Type B pancreatic cell (in vitro differentiated cells): Measurements from ENCODE around the gene STEAP3. TPM values are rescaled to one million over a fixed set of nuclear protein-coding genes. Genes with fewer than 3 reads are reported as not detected.

Experiments used
- DNase-seq: peaks from one replicate; pipeline ENCODE4 v3.0.0; 2021; ENCODE audit warnings: mixed read lengths; ENCODE audit not compliant: unreplicated experiment; ENCODE audit errors: extremely low spot score
- H3K27ac Mint-ChIP-seq: 2 replicates; pipeline ENCODE4 v1.8.0; 2021; ENCODE audit warnings: mild to moderate bottlenecking, mixed read lengths
- H3K27me3 Mint-ChIP-seq: 2 replicates; pipeline ENCODE4 v1.8.0; 2021; ENCODE audit warnings: mixed read lengths
- H3K36me3 Mint-ChIP-seq: 2 replicates; pipeline ENCODE4 v1.8.0; 2021; ENCODE audit warnings: mixed read lengths
- H3K4me1 Mint-ChIP-seq: one replicate; pipeline ENCODE4 v1.8.0; 2021; ENCODE audit warnings: mixed read lengths; ENCODE audit not compliant: unreplicated experiment
- H3K4me3 Mint-ChIP-seq: 2 replicates; pipeline ENCODE4 v1.8.0; 2021; ENCODE audit warnings: mild to moderate bottlenecking, mixed read lengths
- H3K9me3 Mint-ChIP-seq: 2 replicates; pipeline ENCODE4 v1.8.0; 2021; ENCODE audit warnings: mixed read lengths
- total RNA-seq: library from RNA; stranded (reverse); gene quantifications from 2 replicates; pipeline ENCODE4 v1.2.1, GENCODE V29; 2021; ENCODE audit warnings: low replicate concordance
- TF ChIP-seq, protein P1 (sequence below): fragments of 200-600 bp; sonication (generic); conservative IDR thresholded peaks from 2 replicates; pipeline ENCODE4 v1.5.0; 2021; ENCODE audit warnings: antibody characterized with exemption, mild to moderate bottlenecking

The STEAP3 gene
- total RNA-seq, 1 donor from 2014 or later: 19.0 TPM

- no peak overlapping the region for H3K4me3 Mint-ChIP-seq
- no peaks in the 10 kb centered on the region for H3K27me3 Mint-ChIP-seq
- no peaks in the 10 kb centered on the region for H3K9me3 Mint-ChIP-seq
- no peaks in the 10 kb centered on the region for H3K36me3 Mint-ChIP-seq
- no peak overlapping the region for H3K27ac Mint-ChIP-seq
- TF ChIP-seq, protein P1, sequence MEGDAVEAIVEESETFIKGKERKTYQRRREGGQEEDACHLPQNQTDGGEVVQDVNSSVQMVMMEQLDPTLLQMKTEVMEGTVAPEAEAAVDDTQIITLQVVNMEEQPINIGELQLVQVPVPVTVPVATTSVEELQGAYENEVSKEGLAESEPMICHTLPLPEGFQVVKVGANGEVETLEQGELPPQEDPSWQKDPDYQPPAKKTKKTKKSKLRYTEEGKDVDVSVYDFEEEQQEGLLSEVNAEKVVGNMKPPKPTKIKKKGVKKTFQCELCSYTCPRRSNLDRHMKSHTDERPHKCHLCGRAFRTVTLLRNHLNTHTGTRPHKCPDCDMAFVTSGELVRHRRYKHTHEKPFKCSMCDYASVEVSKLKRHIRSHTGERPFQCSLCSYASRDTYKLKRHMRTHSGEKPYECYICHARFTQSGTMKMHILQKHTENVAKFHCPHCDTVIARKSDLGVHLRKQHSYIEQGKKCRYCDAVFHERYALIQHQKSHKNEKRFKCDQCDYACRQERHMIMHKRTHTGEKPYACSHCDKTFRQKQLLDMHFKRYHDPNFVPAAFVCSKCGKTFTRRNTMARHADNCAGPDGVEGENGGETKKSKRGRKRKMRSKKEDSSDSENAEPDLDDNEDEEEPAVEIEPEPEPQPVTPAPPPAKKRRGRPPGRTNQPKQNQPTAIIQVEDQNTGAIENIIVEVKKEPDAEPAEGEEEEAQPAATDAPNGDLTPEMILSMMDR: no peak
- no peak for DNase-seq
- peaks cover 14% of the 10 kb centered on the region for H3K4me1 Mint-ChIP-seq
Measured at GRCh38 chr2:119294671-119295070, 71.0 kb downstream of the STEAP3 start.

DNA sequence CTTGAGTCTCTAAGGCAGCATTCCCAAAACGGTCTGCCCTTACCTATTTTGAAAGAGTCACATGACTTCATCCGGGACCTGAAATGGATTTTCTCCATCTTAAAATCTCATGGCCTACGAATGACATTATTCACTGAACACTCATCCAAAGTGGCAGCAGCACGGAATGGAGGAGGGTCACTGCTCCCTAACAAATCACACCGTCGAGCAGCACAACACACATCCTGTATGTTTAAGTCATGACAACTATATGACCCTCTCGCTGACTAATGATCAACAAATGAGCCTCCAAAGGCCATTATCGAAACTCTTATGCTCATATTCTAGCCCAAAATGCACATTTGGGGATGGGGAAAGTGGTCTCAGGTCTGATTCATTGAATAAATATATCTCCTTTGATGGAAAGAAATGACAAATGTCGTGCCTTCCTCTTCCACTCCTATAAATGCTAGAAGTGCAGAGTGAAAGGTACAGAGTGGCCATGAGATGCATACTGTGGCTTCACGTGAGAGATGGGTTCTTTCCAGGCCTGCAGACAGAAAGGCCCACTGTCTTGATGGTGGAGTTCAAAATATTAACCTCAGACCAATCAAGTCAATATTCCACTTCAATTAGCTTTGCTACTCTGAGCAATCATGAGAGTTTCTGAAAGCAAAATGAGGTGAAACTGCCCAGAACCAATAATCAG, 72.2 kb downstream of the STEAP3 start:
- Mint-ChIP-seq H3K27me3 (no peaks in the 10 kb centered on the region), H3K36me3 (no peaks in the 10 kb centered on the region), H3K4me3 (no peak overlapping the region)

GRCh38 chr2:119301413-119301812, 77.8 kb downstream of the STEAP3 start:
- H3K27ac Mint-ChIP-seq: no peak overlapping the region
- H3K9me3 Mint-ChIP-seq: no peaks in the 10 kb centered on the region
- H3K36me3 Mint-ChIP-seq: no peaks in the 10 kb centered on the region
- H3K4me3 Mint-ChIP-seq: no peak overlapping the region
- TF ChIP-seq, protein P1: no peak
- H3K27me3 Mint-ChIP-seq: no peaks in the 10 kb centered on the region
- DNase-seq: no peak
- H3K4me1 Mint-ChIP-seq: no peaks in the 10 kb centered on the region

More for the DNA sequence above, 72.2 kb downstream of the STEAP3 start:
- DNase-seq: no peak
- Mint-ChIP-seq H3K27ac (no peak overlapping the region), H3K4me1 (peaks cover 14% of the 10 kb centered on the region), H3K9me3 (no peaks in the 10 kb centered on the region)
- TF ChIP-seq, protein P1: no peak

- Mint-ChIP-seq H3K4me3 (no peak overlapping the region), H3K27me3 (no peaks in the 10 kb centered on the region), H3K36me3 (no peaks in the 10 kb centered on the region), H3K9me3 (no peaks in the 10 kb centered on the region), H3K4me1 (no peaks in the 10 kb centered on the region), H3K27ac (no peak overlapping the region)
- DNase-seq: no peak
- TF ChIP-seq, protein P1: no peak
Measured at GRCh38 chr2:119304847-119305246, 81.2 kb downstream of the STEAP3 start.

DNA sequence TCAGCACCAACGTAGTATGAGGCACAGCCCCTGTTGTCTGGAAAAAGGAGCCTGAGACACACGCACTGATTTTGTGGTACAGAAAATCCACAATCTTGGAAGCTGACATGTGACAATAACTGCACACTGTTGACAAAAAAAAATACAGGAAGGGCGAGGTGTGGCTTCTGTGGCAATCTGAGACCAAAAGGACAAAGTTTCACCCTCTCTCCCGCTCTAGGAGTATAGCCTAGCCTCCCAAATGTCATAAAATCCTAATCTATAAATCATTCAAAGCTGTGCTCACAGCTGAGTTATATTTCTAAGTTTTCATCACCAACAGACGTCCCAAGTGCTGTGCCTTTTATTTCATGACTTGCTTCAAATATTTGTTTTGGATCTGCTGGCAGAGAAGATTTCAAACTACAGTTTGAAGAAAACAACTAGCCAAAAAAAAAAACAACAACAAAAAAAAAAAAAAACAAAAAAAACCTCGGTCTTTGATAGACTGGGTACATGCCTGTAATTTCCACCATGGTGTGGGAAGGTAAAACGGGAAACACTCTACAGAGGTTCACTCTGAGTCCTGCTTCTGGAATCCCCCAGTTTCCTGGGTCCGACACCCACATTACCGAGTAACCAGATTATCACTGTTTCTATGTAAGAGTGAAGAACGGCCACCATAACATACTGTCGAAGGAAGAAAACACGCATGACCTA, 82.0 kb downstream of the STEAP3 start:
- Mint-ChIP-seq H3K4me1 (no peaks in the 10 kb centered on the region), H3K27me3 (no peaks in the 10 kb centered on the region), H3K27ac (no peak overlapping the region), H3K9me3 (no peaks in the 10 kb centered on the region), H3K36me3 (no peaks in the 10 kb centered on the region), H3K4me3 (no peak overlapping the region)
- TF ChIP-seq, protein P1: no peak
- no peak for DNase-seq
